ENCODE results near the gene NUP210.

Gene NUP210

DNA sequence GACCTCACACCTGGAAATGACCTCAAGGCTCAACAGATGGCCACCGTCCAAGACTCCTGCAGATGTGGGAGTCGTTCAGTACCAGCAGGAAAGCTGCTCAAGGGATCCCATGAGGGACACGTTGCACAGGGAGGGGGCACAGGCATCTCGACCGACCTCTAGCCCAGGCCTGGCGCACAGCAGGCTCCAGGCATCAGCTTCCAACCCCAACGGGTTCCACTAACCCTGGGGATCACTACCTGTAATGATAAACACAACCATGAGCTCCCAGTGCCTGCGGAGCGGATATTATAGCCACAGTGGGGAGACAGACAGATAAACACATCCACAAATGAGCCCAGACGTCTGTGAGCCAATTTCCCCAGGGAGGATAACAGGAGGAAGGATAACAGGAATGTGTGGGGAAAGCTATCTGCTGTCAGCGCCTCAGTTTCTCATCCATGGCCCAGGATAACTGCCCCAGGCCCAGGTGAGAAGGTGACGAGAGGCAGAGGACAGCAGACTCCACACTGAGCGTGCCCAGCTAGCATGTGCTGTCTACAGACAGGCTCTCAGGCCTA, 19.9 kb downstream of the NUP210 start:
- H2AFZ ChIP-seq (ENCODE audit: low read length) = no peak overlapping the region
- H3K27me3 ChIP-seq (ENCODE audit: insufficient read depth, low read length, poor library complexity, severe bottlenecking) = no peaks in the 10 kb centered on the region
- no peaks in the 10 kb centered on the region for H3K4me1 ChIP-seq (ENCODE audit: insufficient read depth, low read length, poor library complexity, severe bottlenecking)
- H4K20me1 ChIP-seq (ENCODE audit: insufficient read depth, low read length, poor library complexity, severe bottlenecking) = peaks cover 27% of the 10 kb centered on the region
- TF ChIP-seq, protein P1, sequence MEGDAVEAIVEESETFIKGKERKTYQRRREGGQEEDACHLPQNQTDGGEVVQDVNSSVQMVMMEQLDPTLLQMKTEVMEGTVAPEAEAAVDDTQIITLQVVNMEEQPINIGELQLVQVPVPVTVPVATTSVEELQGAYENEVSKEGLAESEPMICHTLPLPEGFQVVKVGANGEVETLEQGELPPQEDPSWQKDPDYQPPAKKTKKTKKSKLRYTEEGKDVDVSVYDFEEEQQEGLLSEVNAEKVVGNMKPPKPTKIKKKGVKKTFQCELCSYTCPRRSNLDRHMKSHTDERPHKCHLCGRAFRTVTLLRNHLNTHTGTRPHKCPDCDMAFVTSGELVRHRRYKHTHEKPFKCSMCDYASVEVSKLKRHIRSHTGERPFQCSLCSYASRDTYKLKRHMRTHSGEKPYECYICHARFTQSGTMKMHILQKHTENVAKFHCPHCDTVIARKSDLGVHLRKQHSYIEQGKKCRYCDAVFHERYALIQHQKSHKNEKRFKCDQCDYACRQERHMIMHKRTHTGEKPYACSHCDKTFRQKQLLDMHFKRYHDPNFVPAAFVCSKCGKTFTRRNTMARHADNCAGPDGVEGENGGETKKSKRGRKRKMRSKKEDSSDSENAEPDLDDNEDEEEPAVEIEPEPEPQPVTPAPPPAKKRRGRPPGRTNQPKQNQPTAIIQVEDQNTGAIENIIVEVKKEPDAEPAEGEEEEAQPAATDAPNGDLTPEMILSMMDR (conservative IDR thresholded peaks at IDR 0.05; ENCODE audit: low read length) = no peak
- TF ChIP-seq EZH2phosphoT487 (IDR thresholded peaks at IDR 0.05; ENCODE audit: borderline replicate concordance) = no peak
- H3K4me2 ChIP-seq (ENCODE audit: low read depth, low read length, poor library complexity, severe bottlenecking) = no peak overlapping the region
- no peak overlapping the region for H3K4me3 ChIP-seq (ENCODE audit: low read length, poor library complexity, severe bottlenecking)
- peaks cover 47% of the 10 kb centered on the region; the same call in 1 of the 2 replicates for H3K36me3 ChIP-seq (ENCODE audit: insufficient read depth, low read length)
- H3K9me2 ChIP-seq (replicated peaks; ENCODE audit: low read depth, low read length) = no peaks in the 10 kb centered on the region
- H3F3A ChIP-seq (ENCODE audit: low read depth) = no peaks in the 10 kb centered on the region
- peaks cover 65% of the 10 kb centered on the region for H3K79me2 ChIP-seq (ENCODE audit: insufficient read depth, low read length)
- H3K9ac ChIP-seq (ENCODE audit: low read depth, low read length, poor library complexity, severe bottlenecking) = no peak overlapping the region
- H3K9me3 ChIP-seq (ENCODE audit: insufficient read depth, low read depth, low read length) = no peaks in the 10 kb centered on the region

DNA sequence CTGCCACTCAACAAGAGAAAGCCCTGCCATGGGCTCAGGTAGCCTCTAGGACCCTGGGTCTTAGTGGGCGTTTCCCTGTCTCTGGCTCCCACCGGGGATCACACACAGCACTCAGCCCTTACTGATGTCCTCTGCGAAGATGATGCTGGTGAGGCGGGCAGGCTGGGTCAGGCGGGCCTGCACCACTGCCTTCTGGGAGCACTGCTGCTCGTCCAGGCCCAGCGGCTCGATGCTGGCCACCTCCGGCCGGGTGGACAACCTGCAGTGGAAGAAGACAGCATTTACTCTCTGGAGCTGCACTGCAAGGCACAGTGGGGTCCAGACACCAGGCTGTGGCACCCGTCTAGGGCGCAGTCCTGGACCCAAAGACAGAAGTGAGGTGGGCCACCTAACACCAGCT, 20.5 kb downstream of the NUP210 start:
- Histone ChIP-seq H3K4me3 (ENCODE audit: low read length, poor library complexity, severe bottlenecking) (no peak overlapping the region), H3K9me2 (replicated peaks; ENCODE audit: low read depth, low read length) (no peaks in the 10 kb centered on the region), H3F3A (ENCODE audit: low read depth) (no peaks in the 10 kb centered on the region), H3K4me2 (ENCODE audit: low read depth, low read length, poor library complexity, severe bottlenecking) (no peak overlapping the region), H3K36me3 (ENCODE audit: insufficient read depth, low read length) (peaks cover 53% of the 10 kb centered on the region; the same call in 1 of the 2 replicates), H3K27me3 (ENCODE audit: insufficient read depth, low read length, poor library complexity, severe bottlenecking) (no peaks in the 10 kb centered on the region), H2AFZ (ENCODE audit: low read length) (no peak overlapping the region), H3K9me3 (ENCODE audit: insufficient read depth, low read depth, low read length) (no peaks in the 10 kb centered on the region), H3K4me1 (ENCODE audit: insufficient read depth, low read length, poor library complexity, severe bottlenecking) (no peaks in the 10 kb centered on the region), H3K79me2 (ENCODE audit: insufficient read depth, low read length) (peaks cover 60% of the 10 kb centered on the region), H3K9ac (ENCODE audit: low read depth, low read length, poor library complexity, severe bottlenecking) (no peak overlapping the region), H4K20me1 (ENCODE audit: insufficient read depth, low read length, poor library complexity, severe bottlenecking) (peaks cover 27% of the 10 kb centered on the region)
- TF ChIP-seq EZH2phosphoT487 (IDR thresholded peaks at IDR 0.05; ENCODE audit: borderline replicate concordance) = no peak
- TF ChIP-seq, protein P1 (conservative IDR thresholded peaks at IDR 0.05; ENCODE audit: low read length) = no peak

DNA sequence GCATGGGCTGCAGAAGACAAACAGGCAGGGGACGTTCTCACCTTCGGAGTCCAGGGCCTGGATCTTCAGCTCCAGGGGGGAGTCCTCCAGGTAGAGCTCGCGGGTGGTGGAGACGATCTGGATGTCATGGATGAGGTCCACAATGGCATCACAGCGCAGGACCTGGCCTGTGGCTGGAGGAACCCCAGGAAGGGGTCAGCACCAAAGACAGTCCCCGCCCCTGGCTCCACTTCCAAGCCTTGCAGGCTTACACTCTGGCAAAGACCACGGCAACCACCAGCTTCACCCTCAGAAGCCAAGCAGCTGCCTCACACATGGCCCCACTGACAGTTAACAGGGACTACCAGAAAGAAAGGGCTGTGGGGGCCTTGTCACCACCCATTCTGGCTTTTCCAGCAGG, 22.8 kb downstream of the NUP210 start:
- H3K36me3 ChIP-seq (ENCODE audit: insufficient read depth, low read length) = peaks cover 72% of the 10 kb centered on the region
- no peaks in the 10 kb centered on the region for H3K27me3 ChIP-seq (ENCODE audit: insufficient read depth, low read length, poor library complexity, severe bottlenecking)
- H3K9me3 ChIP-seq (ENCODE audit: insufficient read depth, low read depth, low read length) = no peaks in the 10 kb centered on the region
- no peak for TF ChIP-seq EZH2phosphoT487 (IDR thresholded peaks at IDR 0.05; ENCODE audit: borderline replicate concordance)
- TF ChIP-seq, protein P1 (conservative IDR thresholded peaks at IDR 0.05; ENCODE audit: low read length) = no peak
- no peak overlapping the region for H3K4me2 ChIP-seq (ENCODE audit: low read depth, low read length, poor library complexity, severe bottlenecking)
- H3K9me2 ChIP-seq (replicated peaks; ENCODE audit: low read depth, low read length) = no peaks in the 10 kb centered on the region
- H3K9ac ChIP-seq (ENCODE audit: low read depth, low read length, poor library complexity, severe bottlenecking) = no peak overlapping the region
- H4K20me1 ChIP-seq (ENCODE audit: insufficient read depth, low read length, poor library complexity, severe bottlenecking) = peaks cover 14% of the 10 kb centered on the region
- H2AFZ ChIP-seq (ENCODE audit: low read length) = no peak overlapping the region
- H3K4me3 ChIP-seq (ENCODE audit: low read length, poor library complexity, severe bottlenecking) = no peak overlapping the region
- no peaks in the 10 kb centered on the region for H3K4me1 ChIP-seq (ENCODE audit: insufficient read depth, low read length, poor library complexity, severe bottlenecking)
- H3F3A ChIP-seq (ENCODE audit: low read depth) = no peaks in the 10 kb centered on the region
- H3K79me2 ChIP-seq (ENCODE audit: insufficient read depth, low read length) = peaks cover 37% of the 10 kb centered on the region
